Measurements from ENCODE around the gene EFCAB10.

EFCAB10 gene

GRCh38 chr7:105596866-105597265 lies 15.6 kb upstream of the EFCAB10 start:
- no peak for DNase-seq

GRCh38 chr7:105594034-105594433 lies 12.7 kb upstream of the EFCAB10 start:
- DNase-seq: peak; percentile 91 to 94

- no peak for DNase-seq
These were observed 10.2 kb upstream of the EFCAB10 start for GRCh38 chr7:105591522-105591921.

GRCh38 chr7:105590793-105591192 lies 9.5 kb upstream of the EFCAB10 start:
- no peak for DNase-seq

- DNase-seq: peak; percentile 63 to 85
These were observed 8.2 kb upstream of the EFCAB10 start for GRCh38 chr7:105589356-105590077.

- DNase-seq: no peak
These were observed 6.8 kb upstream of the EFCAB10 start for GRCh38 chr7:105587909-105588635.

- no peak for DNase-seq
These were observed 4.7 kb upstream of the EFCAB10 start for GRCh38 chr7:105585850-105586500.

- no peak for DNase-seq
These were observed 2.9 kb upstream of the EFCAB10 start for GRCh38 chr7:105584165-105584564.

- no peak for DNase-seq
These were observed 1.8 kb upstream of the EFCAB10 start for GRCh38 chr7:105583061-105583460.

- DNase-seq: no peak
These were observed 1.1 kb downstream of the EFCAB10 start for GRCh38 chr7:105580022-105580740.

GRCh38 chr7:105578496-105578895 lies 2.8 kb downstream of the EFCAB10 start:
- no peak for DNase-seq

- DNase-seq: peak in 1 of 2 experiments; percentile 47
These were observed 4.0 kb downstream of the EFCAB10 start for GRCh38 chr7:105577251-105577650.

GRCh38 chr7:105571891-105572290 lies 9.4 kb downstream of the EFCAB10 start:
- no peak for DNase-seq

GRCh38 chr7:105567821-105568220 lies 13.5 kb downstream of the EFCAB10 start:
- no peak for DNase-seq

GRCh38 chr7:105567024-105567423 lies 14.3 kb downstream of the EFCAB10 start:
- no peak for DNase-seq

- no peak for DNase-seq
These were observed 16.1 kb downstream of the EFCAB10 start for GRCh38 chr7:105565190-105565589.

- DNase-seq: no peak
These were observed 21.4 kb downstream of the EFCAB10 start for GRCh38 chr7:105559926-105560325.

GRCh38 chr7:105538339-105538738 lies 43.0 kb downstream of the EFCAB10 start:
- no peak for DNase-seq

- peak in 1 of 2 experiments; percentile 16 for DNase-seq
These were observed 48.4 kb downstream of the EFCAB10 start for GRCh38 chr7:105532709-105533460.

GRCh38 chr7:105531792-105532671 lies 49.3 kb downstream of the EFCAB10 start, which contains the start of gene RINT1:
Gene RINT1 (plus strand): TSS chr7:105532201. CDS start chr7:105532316, 115 bp downstream.
- DNase-seq: peak; percentile 64 to 88

GRCh38 chr7:105530546-105530945 lies 50.7 kb downstream of the EFCAB10 start:
- no peak for DNase-seq

All from NCI-H524 (cell line).